CD14-positive monocyte (primary cell): ENCODE measurements around the gene TMC3. TPM values are rescaled to one million over a fixed set of nuclear protein-coding genes. Genes with fewer than 3 reads are reported as not detected.
A peak's percentile ranks its signal among the peaks of the same experiment; 100 is the strongest.

Source experiments
- DNase-seq, 3 donors: peaks; one replicate each; pipeline ENCODE4 v3.0.0-alpha.2; 2011 to 2022
- H2AFZ ChIP-seq: 2 replicates; pipeline ENCODE4 v1.6.0; 2012; ENCODE audit warnings: mild to moderate bottlenecking, low read depth, low read length, inconsistent platforms; ENCODE audit not compliant: insufficient read depth, poor library complexity, severe bottlenecking
- H3K27ac ChIP-seq, 2 donors: 1 replicate in 1 of 2; 2 replicates in 1 of 2; pipeline ENCODE4 v1.5.1; 2012 to 2013; ENCODE audit warnings: low read length in 2 of 2, control low read depth in 1 of 2, inconsistent platforms in 1 of 2, low read depth in 1 of 2, mild to moderate bottlenecking in 1 of 2
- H3K27me3 ChIP-seq, 2 donors: one replicate each; pipeline versions ENCODE4 v1.6.0 to v1.6.1; 2011 to 2013; ENCODE audit warnings: low read length in 2 of 2; ENCODE audit not compliant: control insufficient read depth in 2 of 2, insufficient read depth in 2 of 2
- H3K36me3 ChIP-seq, 2 donors: replicated peaks in 1 of 2; 1 replicate in 1 of 2; 2 replicates in 1 of 2; pipeline versions ENCODE4 v1.5.1 to v1.6.1; 2012 to 2013; ENCODE audit warnings: low read length in 2 of 2, control low read depth in 1 of 2, inconsistent platforms in 1 of 2, mild to moderate bottlenecking in 1 of 2; ENCODE audit not compliant: insufficient read depth in 2 of 2, control insufficient read depth in 1 of 2
- H3K4me1 ChIP-seq, 2 donors: 1 replicate in 1 of 2; 2 replicates in 1 of 2; pipeline versions ENCODE4 v1.5.1 to v1.6.1; 2012 to 2013; ENCODE audit warnings: low read length in 2 of 2, control low read depth in 1 of 2, inconsistent platforms in 1 of 2, mild to moderate bottlenecking in 1 of 2, moderate library complexity in 1 of 2; ENCODE audit not compliant: insufficient read depth in 2 of 2, control insufficient read depth in 1 of 2
- H3K4me2 ChIP-seq: replicated peaks from 2 replicates; pipeline ENCODE3; 2012; ENCODE audit warnings: low read length, moderate library complexity, mild to moderate bottlenecking; ENCODE audit not compliant: poor library complexity, severe bottlenecking; ENCODE audit errors: extremely low read depth
- H3K4me3 ChIP-seq, 3 experiments: fragments of 200-600 bp in 1 of 3; sonication (generic) in 1 of 3; replicated peaks in 1 of 3; 1 replicate in 2 of 3; 2 replicates in 1 of 3; pipeline ENCODE4 v1.5.1; 2011 to 2013; ENCODE audit warnings: low read length in 3 of 3, mild to moderate bottlenecking in 3 of 3, control low read depth in 2 of 3, low read depth in 2 of 3, inconsistent platforms in 1 of 3, moderate library complexity in 1 of 3
- H3K79me2 ChIP-seq: 2 replicates; pipeline ENCODE4 v1.6.0; 2012; ENCODE audit warnings: mild to moderate bottlenecking, control low read depth, inconsistent platforms, low read length, moderate library complexity; ENCODE audit not compliant: insufficient read depth
- H3K9ac ChIP-seq: 2 replicates; pipeline ENCODE4 v1.6.0; 2017; ENCODE audit warnings: low read length, mild to moderate bottlenecking; ENCODE audit not compliant: insufficient read depth, poor library complexity, severe bottlenecking
- H3K9me3 ChIP-seq, 2 donors: replicated peaks in 1 of 2; 1 replicate in 1 of 2; 2 replicates in 1 of 2; pipeline versions ENCODE4 v1.5.1 to v1.6.1; 2012 to 2013; ENCODE audit warnings: low read length in 2 of 2, control low read depth in 1 of 2; ENCODE audit not compliant: control insufficient read depth in 1 of 2, insufficient read depth in 1 of 2
- H4K20me1 ChIP-seq: 2 replicates; pipeline ENCODE4 v1.6.0; 2012; ENCODE audit warnings: mild to moderate bottlenecking, low read length, control low read depth, moderate library complexity; ENCODE audit not compliant: insufficient read depth
- H3K27ac Mint-ChIP-seq, 7 donors: one replicate each; pipeline ENCODE4 v1.8.0; 2020; ENCODE audit warnings: mild to moderate bottlenecking in 7 of 7, mixed read lengths in 7 of 7, moderate library complexity in 6 of 7, inconsistent platforms in 2 of 7
- H3K27me3 Mint-ChIP-seq, 3 donors: one replicate each; pipeline ENCODE4 v1.8.0; 2021 to 2022; ENCODE audit warnings: low read depth in 3 of 3, mild to moderate bottlenecking in 3 of 3, mixed read lengths in 3 of 3, moderate library complexity in 3 of 3, inconsistent platforms in 1 of 3
- H3K36me3 Mint-ChIP-seq, 2 donors: one replicate each; pipeline ENCODE4 v1.8.0; 2020; ENCODE audit warnings: mixed read lengths in 2 of 2, inconsistent platforms in 1 of 2, mild to moderate bottlenecking in 1 of 2
- H3K4me1 Mint-ChIP-seq: one replicate; pipeline ENCODE4 v1.8.0; 2020; ENCODE audit warnings: mild to moderate bottlenecking, mixed read lengths
- H3K4me3 Mint-ChIP-seq, 2 donors: one replicate each; pipeline ENCODE4 v1.8.0; 2020; ENCODE audit warnings: mild to moderate bottlenecking in 2 of 2, mixed read lengths in 2 of 2, moderate library complexity in 1 of 2
- H3K9me3 Mint-ChIP-seq, 7 donors: one replicate each; pipeline ENCODE4 v1.8.0; 2020 to 2022; ENCODE audit warnings: mixed read lengths in 7 of 7, mild to moderate bottlenecking in 6 of 7, moderate library complexity in 6 of 7, inconsistent platforms in 2 of 7
- WGBS: methylation state at CpG from one replicate; pipeline ENCODE4 v1.1.5; 2013; ENCODE audit warnings: missing lambda C conversion rate; ENCODE audit not compliant: insufficient coverage; 5-methylcytosine and 5-hydroxymethylcytosine counted together
- intact Hi-C, 2 donors: fragments of 100-400 bp; cut with micrococcal nuclease; formaldehyde crosslinking; loops; one replicate each; pipeline versions ENCODE4 v1.15.0 to v1.15.1; 2023
- polyA plus RNA-seq, 3 donors: library from polyadenylated mRNA; depleted of rRNA in 1 of 3; unstranded in 2 of 3; stranded (reverse) in 1 of 3; fragments of 300-500 nt in 2 of 3; fragments of >200 nt in 1 of 3; fragmentation: Illumina TruSeq in 2 of 3; gene quantifications; 1 replicate in 2 of 3; 2 replicates in 1 of 3; pipeline ENCODE4 v1.2.3, GENCODE V29; 2012 to 2021
- TF ChIP-seq, protein P1 (sequence below): fragments of 200-600 bp; IDR thresholded peaks from one replicate; pipeline ENCODE4 v1.8.0; 2022; ENCODE audit warnings: antibody characterized with exemption, mild to moderate bottlenecking

The TMC3 gene
- polyA plus RNA-seq, 3 donors: not detected

DNA sequence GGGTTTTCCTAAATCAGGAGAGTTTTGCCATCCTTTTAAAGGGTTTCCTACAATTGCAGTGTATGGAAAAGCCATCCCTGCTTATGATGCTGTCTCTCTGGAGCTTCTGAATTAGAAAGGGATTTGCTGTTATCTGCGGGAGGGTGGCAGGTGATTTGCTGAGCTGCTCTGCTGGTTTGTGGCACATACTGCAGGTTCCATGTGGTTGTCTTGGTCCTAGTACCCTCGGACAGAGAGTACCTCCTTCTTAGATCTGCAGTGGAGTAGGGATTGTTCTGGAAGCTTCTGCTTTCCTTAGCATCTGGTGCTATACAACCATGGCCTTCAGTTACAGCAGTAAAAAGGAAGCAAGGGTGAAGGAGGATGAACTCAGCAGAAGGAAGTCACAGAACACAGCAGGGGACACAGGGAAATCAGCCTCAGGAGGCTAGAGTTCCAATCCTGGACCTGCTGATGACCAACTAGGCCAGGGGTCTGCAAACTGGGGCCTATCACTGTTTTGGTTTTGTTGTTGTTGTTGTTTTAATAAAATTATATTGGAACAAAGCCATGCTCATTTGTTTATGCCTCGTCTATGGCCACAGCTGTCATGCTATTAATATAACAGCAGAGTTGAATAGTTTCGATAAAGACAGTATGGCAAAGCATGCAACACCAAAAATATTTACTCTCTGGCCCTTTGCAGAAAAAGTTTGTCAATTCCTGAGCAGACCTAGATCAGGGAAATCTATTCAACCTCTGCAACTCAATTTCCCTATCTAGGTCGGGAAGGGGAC lies 89.6 kb downstream of the TMC3 start:
- Histone ChIP-seq H3K27ac (peak overlapping the region; percentile 48 to 85), H3K9me3 (no peaks in the 10 kb centered on the region), H3K4me3 (no peak overlapping the region), H3K4me1 (peaks cover 31 to 34% of the 10 kb centered on the region in 2 donors), H3K9ac (no peak overlapping the region), H3K79me2 (no peaks in the 10 kb centered on the region), H2AFZ (no peak overlapping the region), H3K4me2 (peak overlapping the region; percentile 25), H4K20me1 (no peaks in the 10 kb centered on the region), H3K27me3 (no peaks in the 10 kb centered on the region), H3K36me3 (no peaks in the 10 kb centered on the region)
- Mint-ChIP-seq H3K4me1 (peaks cover 43% of the 10 kb centered on the region), H3K27ac (peak overlapping the region in 6 of 7 donors; percentile 21 to 85 (median 70)), H3K4me3 (no peak overlapping the region), H3K27me3 (peaks cover 0 to 10% (median 0%) of the 10 kb centered on the region in 3 donors), H3K9me3 (peaks cover 0 to 3% (median 2%) of the 10 kb centered on the region in 7 donors), H3K36me3 (peaks cover 2 to 3% of the 10 kb centered on the region in 2 donors)
- intact Hi-C loops: no loop called here
- peak; percentile 40 to 60 (median 47) for DNase-seq
- WGBS: 50% methylated on average over 2 of the region's 5 CpGs
- TF ChIP-seq, protein P1, sequence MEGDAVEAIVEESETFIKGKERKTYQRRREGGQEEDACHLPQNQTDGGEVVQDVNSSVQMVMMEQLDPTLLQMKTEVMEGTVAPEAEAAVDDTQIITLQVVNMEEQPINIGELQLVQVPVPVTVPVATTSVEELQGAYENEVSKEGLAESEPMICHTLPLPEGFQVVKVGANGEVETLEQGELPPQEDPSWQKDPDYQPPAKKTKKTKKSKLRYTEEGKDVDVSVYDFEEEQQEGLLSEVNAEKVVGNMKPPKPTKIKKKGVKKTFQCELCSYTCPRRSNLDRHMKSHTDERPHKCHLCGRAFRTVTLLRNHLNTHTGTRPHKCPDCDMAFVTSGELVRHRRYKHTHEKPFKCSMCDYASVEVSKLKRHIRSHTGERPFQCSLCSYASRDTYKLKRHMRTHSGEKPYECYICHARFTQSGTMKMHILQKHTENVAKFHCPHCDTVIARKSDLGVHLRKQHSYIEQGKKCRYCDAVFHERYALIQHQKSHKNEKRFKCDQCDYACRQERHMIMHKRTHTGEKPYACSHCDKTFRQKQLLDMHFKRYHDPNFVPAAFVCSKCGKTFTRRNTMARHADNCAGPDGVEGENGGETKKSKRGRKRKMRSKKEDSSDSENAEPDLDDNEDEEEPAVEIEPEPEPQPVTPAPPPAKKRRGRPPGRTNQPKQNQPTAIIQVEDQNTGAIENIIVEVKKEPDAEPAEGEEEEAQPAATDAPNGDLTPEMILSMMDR: no peak

GRCh38 chr15:81282911-81283310 lies 91.1 kb downstream of the TMC3 start:
- 100% methylated on average over 2 of the region's 5 CpGs for WGBS
- no peak overlapping the region for H3K9ac ChIP-seq
- TF ChIP-seq, protein P1: no peak
- no peak overlapping the region for H3K4me3 ChIP-seq
- no peak overlapping the region for H2AFZ ChIP-seq
- peak overlapping the region in 1 of 7 donors; percentile 46 for H3K27ac Mint-ChIP-seq
- peaks cover 40% of the 10 kb centered on the region for H3K4me1 Mint-ChIP-seq
- H3K27me3 Mint-ChIP-seq: peaks cover 0 to 5% (median 0%) of the 10 kb centered on the region in 3 donors
- peaks cover 31 to 34% of the 10 kb centered on the region in 2 donors for H3K4me1 ChIP-seq
- no peaks in the 10 kb centered on the region for H3K79me2 ChIP-seq
- no peaks in the 10 kb centered on the region for H4K20me1 ChIP-seq
- H3K9me3 Mint-ChIP-seq: peaks cover 0 to 6% (median 2%) of the 10 kb centered on the region in 7 donors
- no peaks in the 10 kb centered on the region for H3K36me3 ChIP-seq
- no peak overlapping the region for H3K4me2 ChIP-seq
- H3K9me3 ChIP-seq: no peaks in the 10 kb centered on the region
- intact Hi-C loops: no loop called here
- peaks cover 2 to 3% of the 10 kb centered on the region in 2 donors for H3K36me3 Mint-ChIP-seq
- H3K27me3 ChIP-seq: no peaks in the 10 kb centered on the region
- no peak overlapping the region for H3K27ac ChIP-seq
- no peak for DNase-seq
- no peak overlapping the region for H3K4me3 Mint-ChIP-seq
